Measurements from ENCODE around the gene FH. TPM values are rescaled to one million over a fixed set of nuclear protein-coding genes. Genes with fewer than 3 reads are reported as not detected.

The FH gene
- total and polyA plus RNA-seq, 2 donors (not counting 1 experiment from before 2014, with no cell fraction given) = 18.5 to 32.4 TPM

DNA sequence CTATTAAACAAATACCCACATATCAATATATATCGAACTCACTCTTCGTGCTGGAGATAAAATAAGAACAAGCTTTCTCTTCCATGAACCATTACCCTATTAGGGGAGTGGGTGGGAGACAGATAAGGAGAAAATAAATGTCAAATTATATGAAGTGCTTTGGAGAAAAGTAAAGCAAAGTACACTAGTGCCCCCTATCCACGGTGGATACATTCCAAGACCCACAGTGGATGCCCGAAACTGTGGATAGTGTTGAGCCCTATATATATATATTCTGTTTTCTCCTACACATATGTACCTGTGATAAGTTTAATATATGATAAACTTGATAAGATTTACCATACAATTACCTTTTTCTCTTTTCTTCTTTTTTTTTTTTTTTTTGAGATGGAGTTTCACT is 54.6 kb downstream of the FH start:
- TF ChIP-seq CTCF (IDR thresholded peaks at IDR 0.05) (no peak), EZH2 (IDR thresholded peaks at IDR 0.05; ENCODE audit: borderline replicate concordance, insufficient read depth, low read depth, low read length, poor library complexity, severe bottlenecking) (no peak)
- no peak overlapping the region for H3K27ac ChIP-seq (ENCODE audit: low read length in 2 of 2)
- Mint-ChIP-seq H3K4me3 (no peak overlapping the region), H3K9me3 (ENCODE audit: insufficient read depth) (no peaks in the 10 kb centered on the region), H3K4me1 (no peaks in the 10 kb centered on the region), H3K27me3 (peaks cover 4% of the 10 kb centered on the region), H3K27ac (no peak overlapping the region)
- H4K20me1 ChIP-seq (ENCODE audit: control insufficient read depth, insufficient read depth, low read length, poor library complexity, severe bottlenecking) = no peaks in the 10 kb centered on the region
- intact Hi-C loops (cut with micrococcal nuclease) = no loop called here
- CTCF ChIA-PET = no interaction called here
- H3K9ac ChIP-seq (ENCODE audit: low read length) = no peak overlapping the region
- no peaks in the 10 kb centered on the region for H3K4me1 ChIP-seq (ENCODE audit: control insufficient read depth in 2 of 2, insufficient read depth in 2 of 2, low read length in 2 of 2)
- H2AFZ ChIP-seq (ENCODE audit: insufficient read depth, low read depth, low read length, poor library complexity, severe bottlenecking) = no peak overlapping the region
- H3K27me3 ChIP-seq (replicated peaks in 1 of 4; ENCODE audit: control extremely low read depth in 1 of 4, control insufficient read depth in 3 of 4, insufficient read depth in 4 of 4, low read length in 3 of 4) = peaks cover 0 to 6% (median 0%) of the 10 kb centered on the region in 4 experiments
- WGBS (ENCODE audit: insufficient coverage) = no CpG with 5 or more reads among the region's 4 CpGs
- no peaks in the 10 kb centered on the region for H3K79me2 ChIP-seq (ENCODE audit: control insufficient read depth, insufficient read depth, low read length)
- H3K9me3 ChIP-seq (ENCODE audit: control extremely low read depth in 1 of 3, control insufficient read depth in 2 of 3, insufficient read depth in 1 of 3, low read length in 2 of 3) = no peaks in the 10 kb centered on the region
- no peak overlapping the region for H3K4me3 ChIP-seq (ENCODE audit: control extremely low read depth in 1 of 5, extremely low read depth in 1 of 5, insufficient read depth in 1 of 5, low read depth in 2 of 5, low read length in 4 of 5)
- H3K4me2 ChIP-seq (replicated peaks; ENCODE audit: low read depth, low read length, poor library complexity, severe bottlenecking) = no peak overlapping the region
- POLR2A ChIA-PET = no interaction called here
- ATAC-seq (ENCODE audit: low read depth) (no peak), DNase-seq (no peak)
- H3K36me3 ChIP-seq (replicated peaks in 1 of 2; ENCODE audit: control extremely low read depth in 1 of 2, control insufficient read depth in 1 of 2, extremely low read depth in 1 of 2, insufficient read depth in 2 of 2, low read length in 1 of 2) = no peaks in the 10 kb centered on the region

DNA sequence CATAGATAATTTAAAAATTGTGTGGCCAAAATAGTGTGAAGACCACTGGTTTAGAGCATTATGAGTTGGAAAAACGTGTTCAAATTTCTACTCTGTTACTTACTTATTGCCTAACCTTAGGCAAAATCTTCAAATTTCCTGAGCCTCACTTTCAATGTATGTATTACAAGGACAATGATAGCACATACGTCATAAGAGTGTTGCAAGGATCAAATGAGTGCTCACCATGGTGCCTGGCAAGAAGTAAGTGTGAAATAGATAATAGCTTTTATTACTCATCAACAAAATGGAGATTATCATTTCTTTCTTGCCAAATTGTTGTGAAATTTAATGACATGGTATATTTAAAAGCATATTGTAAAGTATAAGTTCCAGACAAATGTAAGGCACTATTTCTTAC is 57.2 kb downstream of the FH start:
- POLR2A ChIA-PET = no interaction called here
- H3K4me3 ChIP-seq (ENCODE audit: control extremely low read depth in 1 of 5, extremely low read depth in 1 of 5, insufficient read depth in 1 of 5, low read depth in 2 of 5, low read length in 4 of 5) = no peak overlapping the region
- H3K27ac Mint-ChIP-seq = no peak overlapping the region
- no peaks in the 10 kb centered on the region for H3K9me3 Mint-ChIP-seq (ENCODE audit: insufficient read depth)
- no CpG with 5 or more reads among the region's 2 CpGs for WGBS (ENCODE audit: insufficient coverage)
- peaks cover 14% of the 10 kb centered on the region for H3K27me3 Mint-ChIP-seq
- H3K4me1 ChIP-seq (ENCODE audit: control insufficient read depth in 2 of 2, insufficient read depth in 2 of 2, low read length in 2 of 2) = no peaks in the 10 kb centered on the region
- no peak overlapping the region for H3K4me3 Mint-ChIP-seq
- no peaks in the 10 kb centered on the region for H3K9me3 ChIP-seq (ENCODE audit: control extremely low read depth in 1 of 3, control insufficient read depth in 2 of 3, insufficient read depth in 1 of 3, low read length in 2 of 3)
- TF ChIP-seq CTCF (IDR thresholded peaks at IDR 0.05) (no peak), EZH2 (IDR thresholded peaks at IDR 0.05; ENCODE audit: borderline replicate concordance, insufficient read depth, low read depth, low read length, poor library complexity, severe bottlenecking) (no peak)
- H3K36me3 ChIP-seq (replicated peaks in 1 of 2; ENCODE audit: control extremely low read depth in 1 of 2, control insufficient read depth in 1 of 2, extremely low read depth in 1 of 2, insufficient read depth in 2 of 2, low read length in 1 of 2) = no peaks in the 10 kb centered on the region
- H3K27ac ChIP-seq (ENCODE audit: low read length in 2 of 2) = no peak overlapping the region
- intact Hi-C loops (cut with micrococcal nuclease) = no loop called here
- H3K4me1 Mint-ChIP-seq = no peaks in the 10 kb centered on the region
- CTCF ChIA-PET = no interaction called here
- ATAC-seq (ENCODE audit: low read depth) = no peak
- peaks cover 0 to 6% (median 0%) of the 10 kb centered on the region in 4 experiments for H3K27me3 ChIP-seq (replicated peaks in 1 of 4; ENCODE audit: control extremely low read depth in 1 of 4, control insufficient read depth in 3 of 4, insufficient read depth in 4 of 4, low read length in 3 of 4)
- H2AFZ ChIP-seq (ENCODE audit: insufficient read depth, low read depth, low read length, poor library complexity, severe bottlenecking) = no peak overlapping the region
- H4K20me1 ChIP-seq (ENCODE audit: control insufficient read depth, insufficient read depth, low read length, poor library complexity, severe bottlenecking) = no peaks in the 10 kb centered on the region
- no peak overlapping the region for H3K4me2 ChIP-seq (replicated peaks; ENCODE audit: low read depth, low read length, poor library complexity, severe bottlenecking)
- DNase-seq = no peak
- H3K79me2 ChIP-seq (ENCODE audit: control insufficient read depth, insufficient read depth, low read length) = no peaks in the 10 kb centered on the region
- no peak overlapping the region for H3K9ac ChIP-seq (ENCODE audit: low read length)
